Left lung (tissue), 10 donors: Measurements from ENCODE around the gene TRMT11. TPM values are rescaled to one million over a fixed set of nuclear protein-coding genes. Genes with fewer than 3 reads are reported as not detected.
"Not testable (repeated sequence)": the region's sequence is repeated elsewhere in the genome, so short reads cannot be mapped to it uniquely, and the experiment has no call there.

ENCODE experiments used
- ATAC-seq: fragments of 200-7000 bp; cut with Tn5 transposase; one replicate; pipeline ENCODE4 v1.9.1; 2020; ENCODE audit warnings: moderate library complexity
- DNase-seq, 4 donors: peaks; one replicate each; pipeline ENCODE4 v3.0.0-alpha.2; 2013 to 2020
- H3K27ac ChIP-seq, 2 donors: fragments of 200-600 bp; sonication (generic) in 1 of 2; one replicate each; pipeline versions ENCODE4 v1.5.0 to v1.8.0; 2020 to 2021
- H3K27me3 ChIP-seq, 2 donors: fragments of 200-600 bp; sonication (generic) in 1 of 2; one replicate each; pipeline versions ENCODE4 v1.5.0 to v1.8.0; 2020 to 2021
- H3K36me3 ChIP-seq, 2 donors: fragments of 200-600 bp; sonication (generic) in 1 of 2; one replicate each; pipeline versions ENCODE4 v1.5.0 to v1.8.0; 2020 to 2021
- H3K4me1 ChIP-seq, 2 donors: fragments of 200-600 bp; one replicate each; pipeline ENCODE4 v1.8.0; 2021
- H3K4me3 ChIP-seq, 2 donors: fragments of 200-600 bp; sonication (generic) in 1 of 2; one replicate each; pipeline versions ENCODE4 v1.5.0 to v1.8.0; 2020 to 2021; ENCODE audit warnings: mild to moderate bottlenecking in 1 of 2
- H3K9me3 ChIP-seq, 2 donors: fragments of 200-600 bp; sonication (generic) in 1 of 2; one replicate each; pipeline versions ENCODE4 v1.5.0 to v1.8.0; 2020 to 2021
- CTCF ChIP-seq, 2 donors: fragments of 200-600 bp; sonication (generic) in 1 of 2; IDR thresholded peaks; one replicate each; pipeline versions ENCODE4 v1.5.0 to v1.8.0; 2021; ENCODE audit warnings: antibody characterized with exemption in 2 of 2
- intact Hi-C, 2 donors: fragments of 100-400 bp; cut with DNase I; formaldehyde crosslinking; loops; one replicate each; pipeline versions ENCODE4 v1.11.2 to v1.14.2; 2022
- polyA plus RNA-seq, 6 donors: library from polyadenylated mRNA; unstranded; fragments of 120-200 nt; gene quantifications; one replicate each; pipeline ENCODE4 v1.2.1, GENCODE V29; 2013; ENCODE audit not compliant: insufficient read length in 6 of 6
- total RNA-seq, 2 donors: library from RNA; stranded (reverse); fragmentation: NEBNext Ultra II Directional; extraction: Animal tissue kit (Norgen Biotek cat#: 25700); gene quantifications; one replicate each; pipeline ENCODE4 v1.2.1, GENCODE V29; 2021
- donor health status: DM: no; HTN: yes; CAD: no.
- donor health status: DM: no; HTN: no; CAD: no.

Gene TRMT11
- total and polyA plus RNA-seq, 8 donors: 17.2 to 39.7 (median 27.6) TPM

- Histone ChIP-seq H3K4me3 (no peak overlapping the region), H3K27me3 (no peaks in the 10 kb centered on the region), H3K9me3 (no peaks in the 10 kb centered on the region), H3K27ac (no peak overlapping the region), H3K4me1 (no peaks in the 10 kb centered on the region), H3K36me3 (no peaks in the 10 kb centered on the region)
- ATAC-seq: no peak
- DNase-seq: no peak
- no peak for TF ChIP-seq CTCF (IDR thresholded peaks at IDR 0.05)
- intact Hi-C loops: no loop called here
Measured at GRCh38 chr6:126054802-126055201, 68.5 kb downstream of the TRMT11 start.

- DNase-seq (no peak), ATAC-seq (no peak)
- no peak overlapping the region for H3K4me3 ChIP-seq
- no peaks in the 10 kb centered on the region for H3K36me3 ChIP-seq
- H3K9me3 ChIP-seq: no peaks in the 10 kb centered on the region
- no peaks in the 10 kb centered on the region for H3K4me1 ChIP-seq
- H3K27me3 ChIP-seq: no peaks in the 10 kb centered on the region
- no peak overlapping the region for H3K27ac ChIP-seq
- intact Hi-C loops: no loop called here
- TF ChIP-seq CTCF (IDR thresholded peaks at IDR 0.05): no peak
Measured at GRCh38 chr6:126055449-126055848, 69.1 kb downstream of the TRMT11 start.

GRCh38 chr6:126056355-126057004 lies 70.1 kb downstream of the TRMT11 start:
- Histone ChIP-seq H3K27ac (no peak overlapping the region), H3K4me3 (no peak overlapping the region), H3K4me1 (no peaks in the 10 kb centered on the region), H3K9me3 (no peaks in the 10 kb centered on the region), H3K27me3 (no peaks in the 10 kb centered on the region), H3K36me3 (no peaks in the 10 kb centered on the region)
- DNase-seq (no peak), ATAC-seq (no peak)
- TF ChIP-seq CTCF (IDR thresholded peaks at IDR 0.05): no peak
- intact Hi-C loops: no loop called here

GRCh38 chr6:126058085-126058484 lies 71.7 kb downstream of the TRMT11 start:
- H3K36me3 ChIP-seq, ATAC-seq, H3K4me3 ChIP-seq, H3K27me3 ChIP-seq, H3K9me3 ChIP-seq, H3K4me1 ChIP-seq, intact Hi-C loops, H3K27ac ChIP-seq, DNase-seq: not testable (repeated sequence)

- Histone ChIP-seq H3K27ac (no peak overlapping the region), H3K4me3 (no peak overlapping the region)
- no peak for ATAC-seq
Measured at GRCh38 chr6:126060400-126060799, 74.1 kb downstream of the TRMT11 start.

More at GRCh38 chr6:126060400-126060799, 74.1 kb downstream of the TRMT11 start:
- intact Hi-C loops: no loop called here
- no peak for DNase-seq
- TF ChIP-seq CTCF (IDR thresholded peaks at IDR 0.05): no peak
- Histone ChIP-seq H3K27me3 (no peaks in the 10 kb centered on the region), H3K4me1 (no peaks in the 10 kb centered on the region), H3K36me3 (no peaks in the 10 kb centered on the region), H3K9me3 (no peaks in the 10 kb centered on the region)
